ENCODE measurements around the gene ACOT8.

DNA sequence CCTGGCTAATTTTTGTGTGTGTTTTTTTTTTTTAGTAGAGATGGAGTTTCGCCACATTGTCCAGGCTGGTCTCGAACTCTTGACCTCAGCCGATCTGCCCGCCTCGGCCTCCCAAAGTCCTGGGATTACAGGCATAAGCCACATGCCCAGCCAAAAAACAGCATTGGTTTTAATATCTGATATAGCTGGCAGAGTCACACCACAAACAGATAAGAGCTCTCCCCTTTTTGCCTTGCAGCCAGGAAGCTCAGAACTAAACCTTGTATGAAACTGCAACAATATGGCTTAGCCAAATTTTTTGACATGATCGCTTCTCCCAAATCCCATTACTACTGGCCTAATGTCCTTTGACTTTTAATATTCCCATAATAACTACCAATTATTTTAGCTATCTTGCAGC is 4.9 kb downstream of the ACOT8 start:
- no peak for TF ChIP-seq MYC (IDR thresholded peaks at IDR 0.05; ENCODE audit: insufficient read depth, insufficient read length, insufficient replicate concordance, low read length, severe bottlenecking)
- TF ChIP-seq, protein P1, sequence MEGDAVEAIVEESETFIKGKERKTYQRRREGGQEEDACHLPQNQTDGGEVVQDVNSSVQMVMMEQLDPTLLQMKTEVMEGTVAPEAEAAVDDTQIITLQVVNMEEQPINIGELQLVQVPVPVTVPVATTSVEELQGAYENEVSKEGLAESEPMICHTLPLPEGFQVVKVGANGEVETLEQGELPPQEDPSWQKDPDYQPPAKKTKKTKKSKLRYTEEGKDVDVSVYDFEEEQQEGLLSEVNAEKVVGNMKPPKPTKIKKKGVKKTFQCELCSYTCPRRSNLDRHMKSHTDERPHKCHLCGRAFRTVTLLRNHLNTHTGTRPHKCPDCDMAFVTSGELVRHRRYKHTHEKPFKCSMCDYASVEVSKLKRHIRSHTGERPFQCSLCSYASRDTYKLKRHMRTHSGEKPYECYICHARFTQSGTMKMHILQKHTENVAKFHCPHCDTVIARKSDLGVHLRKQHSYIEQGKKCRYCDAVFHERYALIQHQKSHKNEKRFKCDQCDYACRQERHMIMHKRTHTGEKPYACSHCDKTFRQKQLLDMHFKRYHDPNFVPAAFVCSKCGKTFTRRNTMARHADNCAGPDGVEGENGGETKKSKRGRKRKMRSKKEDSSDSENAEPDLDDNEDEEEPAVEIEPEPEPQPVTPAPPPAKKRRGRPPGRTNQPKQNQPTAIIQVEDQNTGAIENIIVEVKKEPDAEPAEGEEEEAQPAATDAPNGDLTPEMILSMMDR (IDR thresholded peaks at IDR 0.05 in 2 of 3, conservative IDR thresholded peaks at IDR 0.05 in 1 of 3; ENCODE audit: control insufficient read depth in 2 of 3, extremely low read depth in 1 of 3, insufficient read depth in 1 of 3, low read depth in 3 of 3, low read length in 3 of 3), result no peak
- TF ChIP-seq RCOR1 (conservative IDR thresholded peaks at IDR 0.05; ENCODE audit: low read depth, low read length), result no peak
- TF ChIP-seq, protein P2, sequence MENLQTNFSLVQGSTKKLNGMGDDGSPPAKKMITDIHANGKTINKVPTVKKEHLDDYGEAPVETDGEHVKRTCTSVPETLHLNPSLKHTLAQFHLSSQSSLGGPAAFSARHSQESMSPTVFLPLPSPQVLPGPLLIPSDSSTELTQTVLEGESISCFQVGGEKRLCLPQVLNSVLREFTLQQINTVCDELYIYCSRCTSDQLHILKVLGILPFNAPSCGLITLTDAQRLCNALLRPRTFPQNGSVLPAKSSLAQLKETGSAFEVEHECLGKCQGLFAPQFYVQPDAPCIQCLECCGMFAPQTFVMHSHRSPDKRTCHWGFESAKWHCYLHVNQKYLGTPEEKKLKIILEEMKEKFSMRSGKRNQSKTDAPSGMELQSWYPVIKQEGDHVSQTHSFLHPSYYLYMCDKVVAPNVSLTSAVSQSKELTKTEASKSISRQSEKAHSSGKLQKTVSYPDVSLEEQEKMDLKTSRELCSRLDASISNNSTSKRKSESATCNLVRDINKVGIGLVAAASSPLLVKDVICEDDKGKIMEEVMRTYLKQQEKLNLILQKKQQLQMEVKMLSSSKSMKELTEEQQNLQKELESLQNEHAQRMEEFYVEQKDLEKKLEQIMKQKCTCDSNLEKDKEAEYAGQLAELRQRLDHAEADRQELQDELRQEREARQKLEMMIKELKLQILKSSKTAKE (IDR thresholded peaks at IDR 0.05; ENCODE audit: low read depth, poor library complexity, severe bottlenecking), result no peak
- TF ChIP-seq EZH2 (IDR thresholded peaks at IDR 0.05; ENCODE audit: borderline replicate concordance, control insufficient read depth, low read depth, low read length), result no peak
- no peak for TF ChIP-seq GABPA (IDR thresholded peaks at IDR 0.05; ENCODE audit: low read depth)
- TF ChIP-seq, protein P3, sequence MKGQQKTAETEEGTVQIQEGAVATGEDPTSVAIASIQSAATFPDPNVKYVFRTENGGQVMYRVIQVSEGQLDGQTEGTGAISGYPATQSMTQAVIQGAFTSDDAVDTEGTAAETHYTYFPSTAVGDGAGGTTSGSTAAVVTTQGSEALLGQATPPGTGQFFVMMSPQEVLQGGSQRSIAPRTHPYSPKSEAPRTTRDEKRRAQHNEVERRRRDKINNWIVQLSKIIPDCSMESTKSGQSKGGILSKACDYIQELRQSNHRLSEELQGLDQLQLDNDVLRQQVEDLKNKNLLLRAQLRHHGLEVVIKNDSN (IDR thresholded peaks at IDR 0.05; ENCODE audit: borderline replicate concordance, extremely low read length, insufficient read depth, low read depth, low read length), result no peak
- TF ChIP-seq NFYB (IDR thresholded peaks at IDR 0.05; ENCODE audit: insufficient read depth, low read depth, low read length), result no peak
- no peak for TF ChIP-seq NBN (IDR thresholded peaks at IDR 0.05)
- TF ChIP-seq, protein P4, sequence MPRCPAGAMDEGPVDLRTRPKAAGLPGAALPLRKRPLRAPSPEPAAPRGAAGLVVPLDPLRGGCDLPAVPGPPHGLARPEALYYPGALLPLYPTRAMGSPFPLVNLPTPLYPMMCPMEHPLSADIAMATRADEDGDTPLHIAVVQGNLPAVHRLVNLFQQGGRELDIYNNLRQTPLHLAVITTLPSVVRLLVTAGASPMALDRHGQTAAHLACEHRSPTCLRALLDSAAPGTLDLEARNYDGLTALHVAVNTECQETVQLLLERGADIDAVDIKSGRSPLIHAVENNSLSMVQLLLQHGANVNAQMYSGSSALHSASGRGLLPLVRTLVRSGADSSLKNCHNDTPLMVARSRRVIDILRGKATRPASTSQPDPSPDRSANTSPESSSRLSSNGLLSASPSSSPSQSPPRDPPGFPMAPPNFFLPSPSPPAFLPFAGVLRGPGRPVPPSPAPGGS (IDR thresholded peaks at IDR 0.05; ENCODE audit: borderline replicate concordance, insufficient read depth, low read depth, low read length, poor library complexity, severe bottlenecking), result no peak
- TF ChIP-seq ZNF207 (IDR thresholded peaks at IDR 0.05; ENCODE audit: borderline replicate concordance), result no peak
- no peak for TF ChIP-seq YY1 (IDR thresholded peaks at IDR 0.05; ENCODE audit: low read depth, low read length)
- no peak for TF ChIP-seq POLR2AphosphoS5 (IDR thresholded peaks at IDR 0.05; ENCODE audit: low read length)
- TF ChIP-seq HDAC6 (IDR thresholded peaks at IDR 0.05; ENCODE audit: unreplicated experiment), result no peak

Measured in GM12878 (cell line).